ENCODE measurements around the gene ADAMTS7.
"Not testable (repeated sequence)": the region's sequence is repeated elsewhere in the genome, so short reads cannot be mapped to it uniquely, and the experiment has no call there.

Gene ADAMTS7

DNA sequence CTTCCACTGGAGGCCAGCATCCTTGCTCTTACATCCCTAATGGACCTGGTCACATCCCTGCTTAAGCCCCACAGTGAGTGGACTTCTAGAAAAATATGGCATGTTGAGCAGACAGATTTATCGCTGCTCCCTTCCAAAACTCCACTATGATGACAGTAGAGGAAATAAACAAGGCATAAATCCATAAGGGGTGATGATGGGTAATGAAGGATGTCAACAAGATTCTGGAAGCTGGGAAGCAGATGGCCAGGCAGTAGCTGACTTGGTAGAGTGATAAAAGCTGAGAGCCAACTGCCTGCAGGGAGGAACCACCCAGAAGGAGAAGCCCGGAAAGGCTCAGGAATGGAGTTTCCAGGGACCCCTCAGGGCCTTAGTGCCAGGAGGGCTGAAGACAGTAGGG, 28.9 kb downstream of the ADAMTS7 start:
- not testable (repeated sequence) for DNase-seq (ENCODE audit: low read depth)

DNA sequence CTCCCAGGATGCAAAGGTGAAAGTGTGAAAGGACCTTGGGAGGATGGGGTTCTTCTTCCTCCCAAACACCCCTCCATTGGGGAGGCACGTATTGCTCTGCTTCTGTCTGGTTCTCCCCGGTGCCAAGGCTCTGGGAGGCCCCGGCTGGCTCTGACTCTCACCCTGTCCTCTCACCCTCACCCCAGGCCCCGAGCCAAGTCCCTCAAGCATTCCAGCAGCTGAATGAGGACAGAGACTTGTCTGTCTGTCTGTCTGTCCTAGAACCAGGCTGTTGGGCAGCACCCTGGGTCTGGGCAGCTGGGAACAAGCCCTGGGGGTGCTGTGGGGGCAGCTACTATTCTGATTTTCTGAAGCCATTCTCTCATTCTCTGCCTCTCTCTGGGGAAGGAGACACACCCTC, 29.9 kb downstream of the ADAMTS7 start:
- DNase-seq (ENCODE audit: low read depth): not testable (repeated sequence)

DNA sequence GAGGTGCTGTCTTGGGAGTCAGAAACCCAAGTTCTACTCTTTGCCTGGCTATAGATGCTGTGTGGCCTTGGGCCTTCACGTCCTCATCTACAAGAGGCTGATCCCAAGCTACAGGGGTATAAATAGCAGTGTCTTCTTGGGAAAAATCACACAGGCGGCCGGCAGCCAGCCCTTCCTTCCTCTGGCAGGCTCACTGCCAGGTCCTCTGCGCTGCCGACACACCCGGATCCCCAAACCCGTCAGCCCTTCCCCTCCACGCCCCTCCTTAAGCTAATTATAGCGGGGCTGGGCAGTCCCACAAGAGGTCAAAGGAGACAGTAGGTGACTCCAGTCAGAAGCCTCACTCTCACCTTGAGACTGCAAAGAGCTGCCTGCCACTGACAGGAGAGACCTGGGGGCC, 31.3 kb downstream of the ADAMTS7 start:
- DNase-seq (ENCODE audit: low read depth): not testable (repeated sequence)

DNA sequence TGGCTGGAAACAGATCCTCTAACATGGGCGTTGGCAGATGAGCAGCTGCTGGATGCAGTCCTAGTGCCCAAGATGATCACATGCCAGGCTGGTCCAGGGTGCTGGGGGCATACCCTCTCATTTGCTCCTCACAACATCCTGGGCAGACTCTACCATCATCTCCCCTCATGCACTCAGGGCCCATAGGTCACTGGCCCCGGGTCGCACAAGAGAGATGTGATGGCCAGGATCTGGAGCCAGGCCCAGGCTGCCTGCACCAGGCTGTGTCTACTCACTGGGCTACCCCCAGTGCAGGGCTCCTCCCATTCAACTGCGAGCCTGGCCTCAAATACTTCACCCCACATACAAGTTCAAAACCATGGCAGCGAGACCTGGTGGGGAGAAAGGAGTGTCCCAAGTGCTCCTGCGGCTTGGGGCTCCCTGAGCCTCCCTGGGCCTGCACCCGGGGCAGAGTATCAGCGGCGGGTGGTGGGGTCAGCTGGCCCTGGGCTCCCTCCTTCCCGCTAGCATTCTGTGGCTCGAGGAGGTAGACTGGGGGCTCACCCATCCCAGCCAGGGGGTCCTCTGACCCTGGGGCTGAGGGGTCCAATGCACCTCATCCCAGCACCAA, 32.0 kb downstream of the ADAMTS7 start:
- not testable (repeated sequence) for DNase-seq (ENCODE audit: low read depth)

DNA sequence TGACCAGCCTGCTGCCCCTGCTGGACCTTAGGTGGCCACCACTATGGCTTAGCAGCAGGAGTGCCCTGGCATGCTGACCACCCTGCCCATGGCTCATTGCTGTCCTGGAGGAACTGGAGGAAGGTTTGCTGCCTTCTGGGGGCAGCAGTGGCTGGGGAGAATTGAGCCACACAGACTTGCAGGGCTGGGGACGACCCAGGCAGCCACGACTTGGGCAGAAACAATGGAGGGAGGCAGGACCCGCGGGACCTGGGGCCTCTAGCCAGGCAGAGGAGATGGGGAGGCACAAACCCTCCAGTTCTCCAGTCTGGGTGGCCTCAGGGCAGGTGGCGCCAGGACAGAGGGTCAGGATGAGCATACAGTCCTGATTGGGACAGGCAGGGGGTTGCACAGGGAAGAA, 32.8 kb downstream of the ADAMTS7 start:
- DNase-seq (ENCODE audit: low read depth): no peak

DNA sequence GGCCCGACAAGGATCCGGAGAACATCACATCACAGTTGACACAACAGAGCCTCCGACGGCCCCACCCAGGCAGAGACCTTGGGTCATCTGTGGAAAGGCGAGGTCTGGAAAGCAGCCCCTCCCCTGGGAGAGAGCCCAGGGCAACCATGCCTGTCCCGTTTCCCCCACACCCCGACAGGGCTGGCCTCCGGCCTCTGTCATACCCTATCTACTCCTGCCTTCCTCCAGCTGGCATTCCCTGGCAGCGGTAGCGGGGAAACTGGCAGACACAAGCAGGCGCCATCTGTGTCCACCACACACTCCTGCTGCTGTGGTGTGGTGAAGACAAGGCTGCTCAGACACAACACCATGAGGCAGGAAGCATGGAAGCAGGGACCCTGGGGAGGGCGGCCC, 33.3 kb downstream of the ADAMTS7 start:
- DNase-seq (ENCODE audit: low read depth): not testable (repeated sequence)

DNA sequence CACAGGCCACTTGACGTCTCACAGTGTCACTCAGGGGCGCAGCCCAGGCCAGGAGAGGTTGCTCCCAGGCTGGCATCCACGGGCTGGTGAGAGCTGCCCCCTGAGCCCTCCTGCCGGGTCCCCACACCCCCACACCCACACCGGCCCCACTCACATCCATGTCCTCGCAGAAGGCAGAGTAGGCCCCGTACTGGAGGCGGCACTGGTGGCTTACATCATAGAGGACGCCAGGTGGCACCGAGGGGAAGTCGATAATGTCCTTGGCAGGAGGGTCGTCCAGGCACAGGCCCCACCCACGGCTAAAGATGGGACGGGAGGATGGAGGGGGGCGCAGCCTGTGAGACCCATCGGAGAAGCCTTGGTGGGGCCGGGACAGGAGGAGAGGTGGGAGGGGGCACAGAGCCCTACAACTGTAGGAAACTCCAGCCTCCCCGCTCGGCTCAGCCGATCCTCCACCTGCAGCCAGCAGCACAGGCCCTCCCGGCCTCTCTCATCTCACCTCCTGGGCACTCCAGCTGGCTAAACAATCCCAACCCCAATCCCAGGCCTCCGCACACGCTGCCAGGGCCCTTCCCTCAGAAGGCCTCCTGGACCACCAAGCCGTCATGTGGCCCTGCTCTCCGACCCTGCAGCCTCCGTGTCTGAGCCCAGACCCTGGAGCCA, 33.8 kb downstream of the ADAMTS7 start:
- DNase-seq (ENCODE audit: low read depth): not testable (repeated sequence)

DNA sequence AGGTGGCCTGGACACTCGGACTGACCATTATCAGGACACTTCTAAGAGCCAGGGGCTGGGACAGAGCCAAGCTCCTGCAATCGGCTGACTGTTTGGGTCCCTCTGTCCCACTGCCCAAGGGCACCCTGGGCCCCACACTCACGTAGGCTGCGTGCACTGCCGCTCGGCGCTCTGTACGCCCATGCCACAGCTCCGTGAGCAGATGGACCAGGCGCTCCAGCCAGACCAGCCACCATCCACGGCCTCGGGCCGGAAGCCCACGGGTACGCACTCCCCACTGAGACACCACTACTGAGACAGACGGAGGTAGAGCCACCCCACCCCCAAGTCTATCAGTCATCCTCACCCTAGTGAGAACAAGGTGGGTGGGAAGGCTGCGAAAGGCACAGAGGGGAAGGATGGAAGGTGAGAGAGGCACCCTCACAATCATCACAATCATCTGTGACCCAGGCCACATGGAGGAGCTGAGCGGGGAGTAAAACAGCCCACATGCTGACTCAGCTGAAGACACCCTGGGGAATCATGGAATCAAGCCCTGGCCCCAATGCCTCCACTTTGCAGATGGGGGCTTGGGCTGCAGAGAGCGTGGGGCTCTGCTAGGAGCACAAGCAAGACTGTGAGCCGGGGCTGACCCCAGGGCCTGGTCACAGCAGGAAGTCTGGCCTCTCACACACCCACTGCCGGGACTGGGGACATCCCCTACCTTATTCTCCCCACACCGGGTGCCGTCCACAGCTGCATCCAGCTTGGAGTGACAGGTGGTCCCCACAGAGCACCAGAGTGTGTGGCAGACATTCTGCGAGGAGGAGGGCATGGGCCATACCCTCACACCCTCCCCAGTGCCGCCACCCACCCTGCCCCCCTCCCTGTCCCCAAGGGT, 35.0 kb downstream of the ADAMTS7 start:
- DNase-seq (ENCODE audit: low read depth): not testable (repeated sequence)

DNA sequence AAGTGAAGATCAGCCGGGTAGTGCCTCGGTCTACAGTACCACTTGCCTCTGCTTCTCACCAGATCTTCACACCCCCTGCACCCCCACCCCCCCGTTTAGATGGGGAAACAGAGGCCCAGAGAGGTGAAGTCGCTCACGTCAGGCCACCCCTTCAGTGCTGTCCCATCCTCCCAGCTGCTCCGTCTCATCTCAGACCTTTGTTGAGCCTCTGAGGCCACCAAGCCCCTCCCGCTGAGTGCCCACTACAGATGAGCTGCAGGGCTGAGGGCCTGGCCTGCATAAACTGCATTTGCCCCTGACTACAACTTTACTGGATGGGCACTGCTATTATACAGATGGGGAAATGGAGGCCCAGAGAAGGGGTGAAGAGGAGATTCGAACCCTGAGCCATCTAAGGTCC, 35.8 kb downstream of the ADAMTS7 start:
- DNase-seq (ENCODE audit: low read depth): no peak

DNA sequence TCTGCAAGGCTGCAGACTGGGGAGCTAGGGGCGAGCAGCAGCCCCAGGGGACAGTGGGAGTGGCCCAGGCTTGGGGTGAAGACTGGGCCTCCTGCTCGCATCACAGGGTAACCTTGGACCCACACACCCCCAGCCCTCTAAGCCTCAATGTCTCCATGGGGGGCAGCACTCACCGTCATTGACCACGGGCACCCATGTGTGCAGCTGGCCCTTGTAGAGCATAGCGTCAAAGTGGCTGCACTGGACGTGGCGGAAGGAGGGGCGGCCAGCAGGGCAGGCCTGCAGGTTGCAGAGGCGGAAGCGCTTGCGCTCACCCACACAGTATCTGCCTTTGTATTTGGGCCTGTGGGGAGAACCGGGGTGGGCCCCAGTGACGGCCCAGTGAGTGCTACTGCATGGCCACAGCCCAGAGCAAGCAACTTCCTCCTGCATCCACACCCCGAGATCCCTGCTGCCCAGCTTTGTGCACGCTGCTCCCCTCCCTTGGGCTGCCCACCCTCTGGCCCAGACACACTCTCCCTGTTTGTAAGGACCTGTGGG, 36.7 kb downstream of the ADAMTS7 start:
- DNase-seq (ENCODE audit: low read depth): not testable (repeated sequence)

DNA sequence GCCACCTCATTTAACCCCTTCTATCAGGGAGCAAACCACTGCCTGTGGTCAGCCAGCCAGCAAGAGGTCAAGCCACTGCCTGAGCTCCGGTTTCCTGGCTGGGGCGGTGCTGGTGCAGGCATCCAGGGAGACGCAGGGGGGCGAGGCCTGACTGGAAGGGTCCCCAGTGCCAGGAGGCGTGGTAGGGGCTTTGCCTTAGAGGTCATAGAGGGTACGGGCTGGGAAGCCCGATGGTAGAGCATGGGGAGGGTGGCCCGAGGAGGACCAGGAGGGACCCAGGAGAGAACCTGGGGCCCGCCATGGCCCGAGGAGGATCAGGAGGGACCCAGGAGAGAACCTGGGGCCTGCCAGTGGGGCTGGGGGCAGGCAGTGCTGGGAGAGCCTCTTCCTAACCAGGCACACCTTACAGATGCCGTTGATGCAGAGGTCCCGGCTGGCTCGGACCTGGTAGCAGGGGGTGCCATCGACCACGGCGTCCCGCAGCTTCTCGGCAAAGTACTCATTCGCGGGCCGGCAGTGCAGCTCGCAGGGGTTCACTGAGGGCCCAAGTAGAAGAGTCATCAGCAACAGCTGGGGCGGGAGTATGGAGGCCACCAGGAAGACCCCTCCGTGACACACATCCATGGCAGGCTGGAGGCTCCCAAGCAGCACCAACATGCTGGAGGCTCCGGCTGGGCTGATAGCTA, 37.4 kb downstream of the ADAMTS7 start:
- DNase-seq (ENCODE audit: low read depth): not testable (repeated sequence)

DNA sequence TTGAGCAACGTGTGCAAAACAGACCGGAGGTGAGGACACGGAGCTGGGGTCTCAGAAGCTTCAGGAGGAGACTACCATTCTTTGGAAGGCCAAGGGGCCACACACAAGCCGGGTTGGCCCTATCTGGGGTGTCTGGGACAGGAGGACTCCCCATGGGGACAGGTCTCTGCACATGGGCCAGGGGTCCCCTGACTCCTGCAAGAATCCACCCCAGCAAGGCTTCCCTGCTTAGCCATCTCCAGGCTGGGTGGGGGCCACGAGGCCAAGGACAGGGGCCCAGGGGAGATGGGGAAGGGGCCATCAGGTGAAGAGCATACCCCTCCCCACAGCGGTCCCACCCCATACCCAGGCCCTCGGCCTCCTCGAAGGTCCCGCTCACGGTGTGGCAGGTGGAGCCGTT, 38.5 kb downstream of the ADAMTS7 start:
- no peak for DNase-seq (ENCODE audit: low read depth)

DNA sequence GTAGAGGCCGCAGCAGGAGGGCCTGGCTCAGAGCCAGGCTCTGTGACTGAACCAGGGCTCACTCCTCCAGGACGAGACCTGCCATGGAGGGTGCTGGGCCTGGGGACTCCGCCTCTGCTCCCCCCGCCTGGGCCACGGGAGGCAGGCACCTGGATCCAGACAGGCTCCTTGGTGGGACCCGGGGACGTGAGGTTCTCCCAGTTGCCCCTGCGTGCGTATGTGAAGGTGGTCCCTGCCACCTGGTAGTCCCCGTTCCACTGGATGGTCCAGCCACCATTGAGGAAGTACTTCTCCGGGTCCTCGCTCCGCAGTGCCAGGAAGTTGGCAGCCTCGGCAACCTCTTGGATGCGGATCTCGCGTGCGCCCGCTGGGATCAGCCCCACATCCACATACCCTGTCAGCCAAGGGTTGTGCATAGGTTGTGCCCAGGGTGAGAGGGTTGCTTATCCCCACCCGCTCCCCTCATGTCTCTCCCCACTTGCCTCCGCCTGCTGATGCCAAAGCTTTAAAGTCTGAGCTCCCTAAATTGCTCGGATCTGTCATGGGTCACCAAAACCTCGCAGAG, 39.7 kb downstream of the ADAMTS7 start:
- DNase-seq (ENCODE audit: low read depth): not testable (repeated sequence)

DNA sequence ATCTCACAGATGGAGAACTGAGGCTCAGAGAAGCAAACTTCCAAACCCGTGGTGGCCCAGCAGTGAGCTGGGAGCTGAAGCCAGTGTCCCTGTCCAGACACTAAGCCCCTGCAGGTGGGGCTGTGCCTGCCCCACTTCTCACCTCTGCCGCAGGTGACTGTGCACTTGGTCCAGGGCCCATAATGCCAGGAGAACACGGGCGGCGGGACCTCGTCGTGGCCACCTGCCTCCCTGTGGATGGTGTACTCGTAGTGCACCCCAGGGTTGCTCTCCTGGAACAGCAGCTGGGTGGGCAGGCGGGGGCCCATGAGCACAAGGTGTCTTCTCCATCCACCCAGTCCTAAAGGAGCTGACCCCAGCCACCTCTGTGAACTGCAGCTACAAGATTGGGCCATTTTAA, 40.2 kb downstream of the ADAMTS7 start:
- not testable (repeated sequence) for DNase-seq (ENCODE audit: low read depth)

DNA sequence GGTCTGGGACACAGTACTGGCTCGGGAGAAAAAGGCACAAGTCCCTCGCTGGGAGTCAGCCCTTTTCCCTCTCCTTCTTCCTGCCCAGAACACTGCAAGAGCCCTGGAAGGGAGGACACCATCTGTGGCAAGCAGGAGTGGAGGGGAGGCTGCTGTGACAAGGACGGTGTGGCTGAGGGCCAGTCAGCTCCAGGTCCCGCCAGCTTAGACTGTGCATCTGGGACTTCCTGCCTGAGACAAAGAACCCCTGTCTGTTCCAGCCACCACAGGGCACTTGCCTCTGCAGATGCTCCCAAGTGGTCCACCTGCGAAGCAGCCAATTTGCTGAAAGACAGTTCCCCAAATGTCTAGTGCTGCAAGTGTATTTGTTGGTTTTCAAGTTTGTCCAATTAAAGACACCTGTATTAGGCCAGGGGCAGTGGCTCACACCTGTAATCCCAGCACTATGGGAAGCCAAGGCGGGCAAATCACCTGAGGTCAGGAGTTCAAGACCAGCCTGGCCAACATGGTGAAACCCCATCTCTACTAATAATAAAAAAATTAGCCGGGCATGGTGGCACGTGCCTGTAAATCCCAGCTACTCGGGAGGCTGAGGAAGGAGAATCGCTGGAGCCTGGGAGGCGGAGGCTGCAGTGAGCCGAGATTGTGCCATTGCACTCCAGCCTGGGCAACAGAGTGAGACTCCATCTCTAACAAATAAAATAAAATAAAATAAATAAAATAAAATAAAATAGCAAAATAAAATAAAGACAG, 41.6 kb downstream of the ADAMTS7 start:
- DNase-seq (ENCODE audit: low read depth): not testable (repeated sequence)

DNA sequence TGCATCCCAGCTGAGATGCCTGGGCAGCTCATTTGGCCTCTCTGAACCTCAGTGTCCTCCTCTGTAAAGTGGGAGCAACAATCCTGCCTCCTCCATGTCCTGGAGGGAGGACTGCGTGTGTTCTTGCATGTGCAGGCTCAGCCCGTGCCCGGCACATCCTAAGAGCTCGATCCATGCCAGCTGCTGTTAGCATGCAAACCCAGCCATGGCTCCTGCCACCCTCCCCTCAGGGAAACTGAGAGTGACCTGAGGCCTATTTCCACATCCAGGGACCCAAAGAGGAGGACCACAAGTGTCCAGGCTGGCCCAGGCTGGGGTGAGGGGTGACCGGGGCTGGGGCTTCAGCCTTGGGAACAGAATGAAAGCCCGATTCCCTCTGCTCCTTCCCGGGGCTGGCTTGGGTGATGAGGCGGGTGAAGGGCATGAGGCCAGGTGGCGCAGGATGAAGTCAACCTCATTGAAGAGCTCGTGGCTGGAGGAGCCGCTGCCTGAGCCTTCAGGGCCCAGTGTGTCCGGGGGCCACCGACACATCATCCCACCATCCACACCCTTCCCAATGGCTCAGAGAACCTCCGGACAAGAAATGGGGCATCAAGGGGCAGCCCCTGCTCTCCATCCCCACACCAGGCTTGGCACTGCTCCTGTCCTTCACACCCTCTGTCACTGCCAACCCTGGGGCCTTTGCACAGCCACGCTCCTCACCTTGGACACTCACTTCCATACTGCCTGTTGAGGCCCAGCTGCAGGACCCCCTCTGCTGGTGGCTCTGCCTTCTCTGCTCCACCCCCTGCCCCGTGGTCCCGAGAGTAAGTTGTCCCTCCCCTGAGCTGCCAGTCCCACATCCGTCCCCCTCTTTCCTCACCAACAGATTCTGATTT, 42.5 kb downstream of the ADAMTS7 start:
- DNase-seq (ENCODE audit: low read depth): no peak

DNA sequence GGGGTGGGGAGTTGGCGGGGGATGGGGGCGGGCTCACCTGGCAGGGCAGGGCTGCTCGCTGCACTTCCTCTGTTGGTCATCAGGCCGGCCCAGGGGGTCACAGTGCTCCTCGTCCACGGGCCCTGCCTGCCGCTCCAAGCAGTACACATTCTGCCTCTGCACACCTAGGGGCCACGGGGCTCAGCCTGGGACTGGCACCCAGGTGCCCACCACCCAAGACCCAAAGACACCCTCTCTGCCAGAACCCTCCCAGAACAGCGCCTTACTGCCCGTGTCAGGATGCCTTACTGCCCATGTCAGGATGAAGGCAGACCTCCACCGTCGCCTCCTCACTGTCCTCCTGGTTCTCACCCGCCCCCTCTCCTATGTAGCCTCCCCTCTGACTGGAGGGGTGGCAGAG, 43.2 kb downstream of the ADAMTS7 start:
- no peak for DNase-seq (ENCODE audit: low read depth)

DNA sequence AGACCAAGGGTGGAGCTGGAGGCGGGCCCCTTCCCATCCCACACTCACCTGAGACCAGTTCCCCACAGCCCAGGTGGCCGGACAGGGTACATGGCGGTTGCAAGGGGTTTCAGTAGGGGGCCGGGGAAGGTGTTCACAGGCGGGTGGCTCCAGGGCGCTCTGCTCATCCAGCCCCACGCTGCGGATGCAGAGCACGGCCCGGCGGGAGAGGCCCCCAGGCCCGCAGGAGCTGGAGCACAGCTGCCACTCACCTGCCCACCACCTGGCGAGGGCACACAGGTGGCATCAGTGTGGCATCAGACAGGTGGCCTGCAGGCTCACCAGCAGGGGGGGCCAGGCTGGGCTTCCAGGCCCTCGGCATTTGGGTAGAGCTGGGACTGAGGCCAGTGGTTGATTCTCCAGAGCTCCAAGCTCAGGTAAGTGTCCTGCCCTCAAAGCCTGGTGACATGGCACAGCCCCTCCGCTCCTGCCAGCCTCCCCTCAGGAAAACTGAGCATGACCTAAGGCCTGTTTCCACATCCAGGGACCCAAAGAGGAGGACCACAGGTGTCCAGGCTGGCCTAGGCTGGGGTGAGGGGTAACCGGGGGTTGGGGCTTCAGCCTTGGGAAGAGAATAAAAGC, 43.8 kb downstream of the ADAMTS7 start:
- DNase-seq (ENCODE audit: low read depth): no peak

DNA sequence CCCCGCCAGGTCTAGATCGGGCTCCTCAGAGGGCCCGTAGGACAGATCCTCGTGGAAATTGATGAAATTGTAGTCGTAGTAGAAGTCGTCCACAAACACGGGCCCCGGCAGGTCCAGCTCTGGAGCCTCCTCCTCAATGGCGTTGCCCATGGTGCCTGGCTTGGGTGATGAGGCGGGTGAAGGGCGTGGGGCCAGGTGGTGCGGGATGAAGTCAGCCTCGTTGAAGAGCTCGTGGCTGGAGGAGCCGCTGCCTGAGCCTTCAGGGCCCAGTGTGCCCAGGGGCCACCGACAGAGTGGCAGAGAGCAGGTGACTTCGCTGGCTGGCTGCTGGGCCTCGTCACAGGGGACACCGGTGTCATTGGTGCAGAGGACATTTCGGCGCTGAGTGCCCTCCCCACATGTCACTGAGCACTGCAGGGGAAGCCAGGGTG, 44.6 kb downstream of the ADAMTS7 start:
- DNase-seq (ENCODE audit: low read depth): not testable (repeated sequence)
